HL-60 (cell line): Measurements from ENCODE around the gene OTOS.

Source experiments
- DNase-seq, 2 experiments: peaks; one replicate each; pipeline ENCODE4 v3.0.0-alpha.2; 2010 to 2020; ENCODE audit warnings: low read depth in 1 of 2, low spot score in 1 of 2
- H3K27ac ChIP-seq: fragments of 250-450 bp; sonication (Bioruptor Pico); replicated peaks from 2 replicates; pipeline ENCODE4 v1.5.1; 2020; ENCODE audit warnings: mild to moderate bottlenecking, moderate library complexity
- H3K27me3 ChIP-seq: fragments of 250-450 bp; sonication (Bioruptor Pico); 2 replicates; pipeline ENCODE4 v1.5.1; 2021; ENCODE audit warnings: mild to moderate bottlenecking, moderate library complexity; ENCODE audit not compliant: insufficient read depth, poor library complexity, severe bottlenecking
- H3K4me3 ChIP-seq: replicated peaks from 2 replicates; pipeline ENCODE4 v1.5.1; 2011; ENCODE audit warnings: mild to moderate bottlenecking, control low read depth, low read length; ENCODE audit not compliant: insufficient read depth
- CTCF ChIP-seq: IDR thresholded peaks from one replicate; pipeline ENCODE4 v1.5.1; 2011; ENCODE audit warnings: low read length, control low read depth, inconsistent platforms; ENCODE audit not compliant: insufficient read depth
- GABPA ChIP-seq: IDR thresholded peaks from 2 replicates; pipeline ENCODE4 v1.6.1; 2012; ENCODE audit warnings: low read depth
- POLR2AphosphoS5 ChIP-seq: IDR thresholded peaks from 2 replicates; pipeline ENCODE4 v1.6.1; 2012; ENCODE audit warnings: low read depth
- REST ChIP-seq: IDR thresholded peaks from 2 replicates; pipeline ENCODE4 v1.6.1; 2012; ENCODE audit warnings: low read depth; ENCODE audit not compliant: insufficient replicate concordance
- SPI1 ChIP-seq: IDR thresholded peaks from 2 replicates; pipeline ENCODE4 v1.6.1; 2012; ENCODE audit warnings: low read depth, mild to moderate bottlenecking, borderline replicate concordance

Gene OTOS

DNA sequence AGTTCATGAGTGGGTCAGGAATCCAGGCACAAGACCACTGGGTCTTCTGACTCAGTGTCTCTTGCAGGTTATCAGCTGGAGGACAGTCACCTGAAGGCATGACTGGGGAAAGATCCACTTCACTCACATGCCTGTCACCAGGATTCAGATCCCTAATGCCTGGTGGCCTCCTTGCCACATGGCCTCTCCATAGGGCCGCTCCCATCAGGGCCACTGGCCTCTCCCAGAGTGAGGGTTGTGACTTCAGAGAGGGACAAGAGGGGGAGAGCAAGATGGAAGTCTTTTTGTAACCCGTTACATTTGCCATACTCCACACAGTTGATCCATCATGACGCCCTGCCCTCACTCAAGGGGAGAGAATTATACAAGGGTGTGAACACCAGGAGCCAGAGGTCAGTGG is 13.0 kb upstream of the OTOS start:
- DNase-seq, result no peak
- no peak overlapping the region for H3K27ac ChIP-seq
- no peak overlapping the region for H3K4me3 ChIP-seq
- H3K27me3 ChIP-seq, result no peaks in the 10 kb centered on the region
- no peak for TF ChIP-seq REST
- no peak for TF ChIP-seq GABPA
- TF ChIP-seq POLR2AphosphoS5, result no peak
- TF ChIP-seq SPI1, result no peak
- TF ChIP-seq CTCF, result no peak

DNA sequence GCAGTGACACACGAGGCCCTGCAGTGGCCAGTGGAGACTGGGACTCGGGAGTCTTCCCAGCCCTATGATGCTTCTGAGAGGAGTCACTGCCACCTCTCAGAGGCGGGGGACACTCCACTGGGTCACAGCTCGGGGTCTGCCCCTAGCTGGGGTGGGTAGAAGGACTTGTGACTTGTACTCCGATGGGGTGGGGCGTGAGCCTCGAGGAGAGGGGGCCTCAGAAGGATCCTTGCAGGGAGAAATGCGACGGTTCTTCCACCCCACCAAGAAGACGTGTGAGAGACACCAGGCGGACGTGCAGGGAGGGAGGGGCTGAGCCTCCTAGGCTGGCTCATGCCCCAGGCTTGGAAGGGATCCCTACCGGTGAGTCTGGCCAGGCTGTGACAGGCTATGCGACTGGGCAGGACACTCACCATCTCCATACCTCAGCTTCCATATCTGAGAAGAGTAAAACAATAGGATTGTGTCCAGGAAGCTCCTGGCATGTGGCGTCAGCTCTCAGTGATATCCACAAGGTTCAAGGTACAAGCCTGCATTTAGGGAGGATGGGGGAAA is 11.1 kb upstream of the OTOS start:
- no peak for DNase-seq
- TF ChIP-seq POLR2AphosphoS5 (no peak), CTCF (no peak), REST (no peak), SPI1 (no peak), GABPA (no peak)
- Histone ChIP-seq H3K27ac (no peak overlapping the region), H3K4me3 (no peak overlapping the region), H3K27me3 (no peaks in the 10 kb centered on the region)

- no peak overlapping the region for H3K4me3 ChIP-seq
- TF ChIP-seq REST (no peak), CTCF (peak; percentile 75)
- no peak overlapping the region for H3K27ac ChIP-seq
- no peak for DNase-seq
- H3K27me3 ChIP-seq, result no peaks in the 10 kb centered on the region
These were observed 9.7 kb upstream of the OTOS start for GRCh38 chr2:240149943-240150784.
